22Rv1 (cell line): ENCODE measurements around the gene TEX11.

Experiments
- CTCF ChIP-seq: fragments of 450-650 bp; IDR thresholded peaks from 2 replicates; pipeline ENCODE4 v1.5.1; 2017; ENCODE audit warnings: mild to moderate bottlenecking
- ZFX ChIP-seq: fragments of 450-650 bp; IDR thresholded peaks from 2 replicates; pipeline ENCODE4 v1.6.1; 2017; ENCODE audit warnings: antibody characterized with exemption, borderline replicate concordance

GRCh38 chrX:70825366-70825765 lies 83.1 kb downstream of the TEX11 start:
- TF ChIP-seq CTCF (no peak), ZFX (no peak)
